ENCODE results near the gene NANS. TPM values are rescaled to one million over a fixed set of nuclear protein-coding genes. Genes with fewer than 3 reads are reported as not detected.

NANS gene
- total RNA-seq, 1 donor from 2014 or later, result 43.9 TPM

DNA sequence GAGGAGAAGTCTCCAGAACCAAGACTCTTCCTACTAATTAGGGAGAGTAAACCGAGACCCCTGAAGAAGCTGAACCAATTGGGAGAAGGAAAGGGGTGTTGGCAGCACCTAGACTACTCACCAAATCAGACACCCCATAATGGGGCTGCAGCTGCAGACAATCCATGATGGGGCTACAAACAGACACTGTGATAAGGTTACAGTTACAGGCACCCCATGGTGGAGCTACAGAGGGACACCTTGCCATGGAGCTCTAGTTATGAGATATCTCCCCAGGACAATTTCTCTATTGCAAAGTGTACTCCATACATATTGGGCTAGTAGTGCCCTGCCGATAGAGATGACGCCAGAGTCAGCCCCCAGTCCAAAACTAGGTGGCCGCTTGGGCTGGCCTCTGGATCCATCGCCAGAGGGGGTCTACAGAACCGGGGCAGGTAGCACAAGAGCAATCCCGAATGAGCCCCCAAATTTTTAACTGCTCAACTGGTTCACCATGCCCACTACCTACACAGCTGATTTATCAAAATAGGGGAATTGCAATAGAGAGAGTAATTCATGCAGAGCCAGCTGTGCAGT, 2.1 kb upstream of the NANS start:
- Mint-ChIP-seq H3K36me3 (ENCODE audit: unreplicated experiment) (no peaks in the 10 kb centered on the region), H3K27ac (ENCODE audit: unreplicated experiment) (no peak overlapping the region), H3K27me3 (ENCODE audit: unreplicated experiment) (no peaks in the 10 kb centered on the region), H3K9me3 (ENCODE audit: unreplicated experiment) (no peaks in the 10 kb centered on the region), H3K4me3 (ENCODE audit: unreplicated experiment) (no peak overlapping the region), H3K4me1 (ENCODE audit: unreplicated experiment) (peaks cover 16% of the 10 kb centered on the region)
- TF ChIP-seq, protein P1, sequence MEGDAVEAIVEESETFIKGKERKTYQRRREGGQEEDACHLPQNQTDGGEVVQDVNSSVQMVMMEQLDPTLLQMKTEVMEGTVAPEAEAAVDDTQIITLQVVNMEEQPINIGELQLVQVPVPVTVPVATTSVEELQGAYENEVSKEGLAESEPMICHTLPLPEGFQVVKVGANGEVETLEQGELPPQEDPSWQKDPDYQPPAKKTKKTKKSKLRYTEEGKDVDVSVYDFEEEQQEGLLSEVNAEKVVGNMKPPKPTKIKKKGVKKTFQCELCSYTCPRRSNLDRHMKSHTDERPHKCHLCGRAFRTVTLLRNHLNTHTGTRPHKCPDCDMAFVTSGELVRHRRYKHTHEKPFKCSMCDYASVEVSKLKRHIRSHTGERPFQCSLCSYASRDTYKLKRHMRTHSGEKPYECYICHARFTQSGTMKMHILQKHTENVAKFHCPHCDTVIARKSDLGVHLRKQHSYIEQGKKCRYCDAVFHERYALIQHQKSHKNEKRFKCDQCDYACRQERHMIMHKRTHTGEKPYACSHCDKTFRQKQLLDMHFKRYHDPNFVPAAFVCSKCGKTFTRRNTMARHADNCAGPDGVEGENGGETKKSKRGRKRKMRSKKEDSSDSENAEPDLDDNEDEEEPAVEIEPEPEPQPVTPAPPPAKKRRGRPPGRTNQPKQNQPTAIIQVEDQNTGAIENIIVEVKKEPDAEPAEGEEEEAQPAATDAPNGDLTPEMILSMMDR (IDR thresholded peaks at IDR 0.05), result no peak
- DNase-seq (ENCODE audit: extremely low spot score, unreplicated experiment), result no peak

DNA sequence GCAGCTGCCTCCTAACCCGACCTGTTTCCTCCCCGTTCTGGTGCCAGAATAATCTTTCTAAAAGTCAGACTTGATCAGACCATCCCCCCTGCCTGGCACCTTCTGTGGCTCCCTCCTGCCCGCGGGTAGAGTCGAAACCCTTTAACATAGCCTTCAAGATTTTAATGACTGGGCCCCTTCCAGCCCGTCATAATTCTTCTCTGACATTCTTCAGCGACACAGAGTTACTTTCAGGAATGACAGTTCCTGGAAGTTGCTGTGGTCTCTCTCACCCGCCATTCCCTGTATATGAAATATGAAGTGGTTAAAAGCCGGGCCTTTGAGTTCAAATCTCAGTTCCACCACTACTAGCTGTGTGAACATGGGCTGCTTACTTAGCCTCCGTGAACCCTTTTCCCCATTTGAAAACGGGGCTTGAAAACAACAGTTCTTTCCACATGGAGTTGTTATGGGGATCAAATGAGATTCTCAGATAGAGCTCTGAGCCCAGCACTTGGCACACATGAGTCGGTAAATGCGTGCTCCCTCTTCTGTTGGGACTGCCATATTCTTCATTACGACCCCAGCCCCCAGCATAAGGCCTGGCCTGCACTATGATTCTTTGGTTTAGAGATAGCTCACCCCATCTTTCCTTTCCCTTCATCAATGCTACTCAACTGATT, 737 bp downstream of the NANS start:
- Mint-ChIP-seq H3K9me3 (ENCODE audit: unreplicated experiment) (no peaks in the 10 kb centered on the region), H3K36me3 (ENCODE audit: unreplicated experiment) (peaks cover 9% of the 10 kb centered on the region), H3K27ac (ENCODE audit: unreplicated experiment) (peak overlapping the region; percentile 97), H3K4me1 (ENCODE audit: unreplicated experiment) (peaks cover 19% of the 10 kb centered on the region), H3K27me3 (ENCODE audit: unreplicated experiment) (no peaks in the 10 kb centered on the region), H3K4me3 (ENCODE audit: unreplicated experiment) (peak overlapping the region; percentile 94)
- no peak for DNase-seq (ENCODE audit: extremely low spot score, unreplicated experiment)
- TF ChIP-seq, protein P1 (IDR thresholded peaks at IDR 0.05), result no peak

DNA sequence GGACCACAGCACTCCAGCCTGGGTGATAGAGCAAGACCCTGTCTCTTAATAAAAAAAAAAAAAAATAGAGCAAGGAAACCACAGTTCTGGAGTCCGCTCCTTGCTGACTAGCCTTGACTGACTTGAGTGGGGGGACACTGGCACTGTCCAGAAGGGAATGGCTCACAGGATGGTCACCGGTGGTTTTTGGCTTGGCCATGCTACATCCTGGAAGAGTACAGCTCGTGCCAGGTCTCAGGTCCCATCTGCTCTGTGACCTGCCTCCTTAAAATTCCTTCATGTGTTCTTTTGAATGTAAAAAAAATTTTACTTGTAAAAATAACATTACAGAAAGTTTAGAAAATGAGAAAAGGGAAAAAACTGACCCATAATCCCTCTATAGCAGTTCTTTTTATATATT, 5.6 kb downstream of the NANS start:
- H3K4me1 Mint-ChIP-seq (ENCODE audit: unreplicated experiment), result peaks cover 32% of the 10 kb centered on the region
- no peaks in the 10 kb centered on the region for H3K27me3 Mint-ChIP-seq (ENCODE audit: unreplicated experiment)
- no peak overlapping the region for H3K4me3 Mint-ChIP-seq (ENCODE audit: unreplicated experiment)
- TF ChIP-seq, protein P1 (IDR thresholded peaks at IDR 0.05), result no peak
- no peak for DNase-seq (ENCODE audit: extremely low spot score, unreplicated experiment)
- no peaks in the 10 kb centered on the region for H3K9me3 Mint-ChIP-seq (ENCODE audit: unreplicated experiment)
- peaks cover 35% of the 10 kb centered on the region for H3K36me3 Mint-ChIP-seq (ENCODE audit: unreplicated experiment)
- no peak overlapping the region for H3K27ac Mint-ChIP-seq (ENCODE audit: unreplicated experiment)

DNA sequence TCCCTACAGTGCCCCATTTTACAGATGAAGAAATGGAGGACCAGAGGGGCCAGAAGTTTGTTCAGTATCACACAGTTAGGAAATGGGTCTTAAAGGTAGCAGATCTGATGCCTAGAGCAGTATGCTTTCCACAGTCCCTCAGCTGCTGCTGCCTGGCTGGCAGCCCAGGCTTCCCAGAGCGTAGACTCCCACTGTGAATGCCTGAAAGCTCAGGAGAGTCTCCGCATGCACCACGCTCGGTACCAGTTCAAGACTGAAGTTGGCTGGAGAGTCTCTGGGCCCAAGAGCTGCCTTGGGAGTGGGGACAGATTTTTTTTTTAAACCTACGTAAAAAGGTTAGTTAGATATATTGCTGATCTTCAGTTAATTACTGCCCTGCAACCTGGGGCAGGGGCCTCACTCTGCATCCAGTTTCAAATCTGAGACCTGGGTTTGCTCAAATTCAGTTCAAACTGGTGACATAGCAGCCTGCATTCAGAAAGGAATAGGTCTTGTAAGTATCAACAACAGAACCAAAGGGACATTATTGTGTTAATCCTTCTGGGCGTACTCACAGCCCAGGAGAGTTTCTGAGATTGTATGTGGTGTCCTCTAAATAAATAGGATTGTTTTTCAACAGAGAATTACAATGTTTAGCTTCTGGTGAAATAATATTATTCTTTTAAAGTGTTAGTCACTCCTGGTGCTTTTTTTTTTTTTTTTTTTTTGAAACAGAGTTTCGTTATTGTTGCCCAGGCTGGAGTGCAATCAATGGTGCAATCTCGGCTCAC, 8.3 kb downstream of the NANS start:
- peak overlapping the region; percentile 75 for H3K27ac Mint-ChIP-seq (ENCODE audit: unreplicated experiment)
- DNase-seq (ENCODE audit: extremely low spot score, unreplicated experiment), result no peak
- no peaks in the 10 kb centered on the region for H3K9me3 Mint-ChIP-seq (ENCODE audit: unreplicated experiment)
- peaks cover 36% of the 10 kb centered on the region for H3K36me3 Mint-ChIP-seq (ENCODE audit: unreplicated experiment)
- TF ChIP-seq, protein P1 (IDR thresholded peaks at IDR 0.05), result no peak
- H3K27me3 Mint-ChIP-seq (ENCODE audit: unreplicated experiment), result no peaks in the 10 kb centered on the region
- no peak overlapping the region for H3K4me3 Mint-ChIP-seq (ENCODE audit: unreplicated experiment)
- H3K4me1 Mint-ChIP-seq (ENCODE audit: unreplicated experiment), result peaks cover 18% of the 10 kb centered on the region

DNA sequence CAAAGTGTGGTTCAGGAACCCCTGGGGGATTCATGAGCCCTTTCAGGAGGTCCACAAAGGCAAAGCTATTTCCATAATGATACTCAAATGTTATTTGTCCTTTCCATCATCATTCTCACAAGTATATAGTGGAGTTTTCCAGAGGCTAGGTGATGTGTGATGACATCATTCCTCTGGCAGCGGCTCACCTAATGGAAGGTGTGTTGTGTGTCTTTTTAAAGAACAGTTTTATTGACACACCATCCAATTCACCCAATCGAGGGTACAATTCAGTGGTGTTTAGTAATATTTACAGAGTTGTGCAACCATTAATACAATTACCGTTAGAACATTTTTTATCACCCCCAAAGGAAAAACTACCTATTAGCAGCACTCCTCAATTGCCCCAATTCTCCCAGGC, 9.7 kb downstream of the NANS start:
- H3K27ac Mint-ChIP-seq (ENCODE audit: unreplicated experiment), result no peak overlapping the region
- H3K36me3 Mint-ChIP-seq (ENCODE audit: unreplicated experiment), result peaks cover 33% of the 10 kb centered on the region
- no peak for DNase-seq (ENCODE audit: extremely low spot score, unreplicated experiment)
- no peak overlapping the region for H3K4me3 Mint-ChIP-seq (ENCODE audit: unreplicated experiment)
- no peaks in the 10 kb centered on the region for H3K27me3 Mint-ChIP-seq (ENCODE audit: unreplicated experiment)
- peaks cover 18% of the 10 kb centered on the region for H3K4me1 Mint-ChIP-seq (ENCODE audit: unreplicated experiment)
- TF ChIP-seq, protein P1 (IDR thresholded peaks at IDR 0.05), result no peak
- H3K9me3 Mint-ChIP-seq (ENCODE audit: unreplicated experiment), result no peaks in the 10 kb centered on the region

Data from osteocyte (in vitro differentiated cells).